HCT116 (cell line): ENCODE results near the gene GDF10. TPM values are rescaled to one million over a fixed set of nuclear protein-coding genes. Genes with fewer than 3 reads are reported as not detected.

ENCODE experiments used
- ATAC-seq: fragments of 200-7000 bp; cut with Tn5 transposase; 2 replicates; pipeline ENCODE4 v1.9.1; 2020; ENCODE audit warnings: mild to moderate bottlenecking, moderate library complexity
- BruUV-seq: library from RNA; stranded (reverse); fragments of 400-500 nt; replicated peaks from 2 replicates; lab custom pipeline; 2021; lab: Mats Ljungman, UMichigan
- CTCF ChIA-PET: fragments of 300-600 bp; sonication (Branson Sonifier 250); formaldehyde crosslinking; loops from one replicate; lab custom pipeline; 2021; ENCODE audit warnings: antibody characterized with exemption; lab: Charles Lee
- POLR2A ChIA-PET: fragments of 300-600, 350-600 bp; sonication (Branson Sonifier 250); formaldehyde crosslinking; loops from one replicate; lab custom pipeline; 2021; ENCODE audit warnings: antibody characterized with exemption; lab: Charles Lee
- RAD21 ChIA-PET, 2 experiments: fragments of 300-600 bp; sonication (Branson Sonifier 250); formaldehyde crosslinking; loops; one replicate each; lab custom pipeline; 2023; ENCODE audit warnings: low total read pairs in 2 of 2; ENCODE audit not compliant: uncharacterized antibody in 2 of 2, unreplicated experiment in 2 of 2, low non-redundant PET in 1 of 2; lab: Charles Lee
- DNase-seq: peaks from one replicate; pipeline ENCODE4 v3.0.0-alpha.2; 2010; ENCODE audit warnings: low read depth, low spot score
- H2AFZ ChIP-seq: fragments of 200-600 bp; shearing (Covaris generic), sonication (generic); 2 replicates; pipeline ENCODE4 v1.6.1; 2017; ENCODE audit warnings: low read depth, mixed run types, mixed read lengths, antibody characterized with exemption, low read length; ENCODE audit not compliant: poor library complexity, severe bottlenecking
- H3K27ac ChIP-seq: 2 replicates; pipeline ENCODE4 v1.5.1; 2012; ENCODE audit warnings: low read depth, low read length
- H3K27me3 ChIP-seq: fragments of 200-600 bp; sonication (generic); 2 replicates; pipeline ENCODE4 v1.6.1; 2016; ENCODE audit warnings: mixed run types, low read length, mixed read lengths; ENCODE audit not compliant: insufficient read depth
- H3K36me3 ChIP-seq, 2 experiments: fragments of 200-500 bp in 1 of 2; fragments of 200-600 bp in 1 of 2; sonication (Bioruptor generic) in 1 of 2; sonication (generic) in 1 of 2; 2 replicates each; pipeline versions ENCODE4 v1.5.1 to v1.6.1; 2014 to 2016; ENCODE audit warnings: low read length in 2 of 2, inconsistent platforms in 1 of 2, mixed read lengths in 1 of 2, mixed run types in 1 of 2; ENCODE audit not compliant: insufficient read depth in 2 of 2, control insufficient read depth in 1 of 2
- H3K4me1 ChIP-seq, 2 experiments: fragments of 200-600 bp in 1 of 2; sonication (generic) in 1 of 2; 2 replicates each; pipeline versions ENCODE4 v1.5.1 to v1.6.1; 2012 to 2017; ENCODE audit warnings: low read length in 2 of 2, inconsistent platforms in 1 of 2, mild to moderate bottlenecking in 1 of 2, mixed read lengths in 1 of 2, mixed run types in 1 of 2, moderate library complexity in 1 of 2; ENCODE audit not compliant: insufficient read depth in 2 of 2, control insufficient read depth in 1 of 2
- H3K4me2 ChIP-seq: fragments of 200-600 bp; sonication (generic); 2 replicates; pipeline ENCODE4 v1.6.1; 2017; ENCODE audit warnings: mixed run types, low read length, mixed read lengths
- H3K4me3 ChIP-seq, 2 experiments: fragments of 200-600 bp in 1 of 2; sonication (generic) in 1 of 2; replicated peaks in 1 of 2; 2 replicates each; pipeline ENCODE4 v1.5.1; 2011 to 2016; ENCODE audit warnings: low read length in 2 of 2, control low read depth in 1 of 2, low read depth in 1 of 2, mild to moderate bottlenecking in 1 of 2, mixed read lengths in 1 of 2, mixed run types in 1 of 2
- H3K79me2 ChIP-seq: fragments of 200-600 bp; sonication (generic); 2 replicates; pipeline ENCODE4 v1.6.1; 2017; ENCODE audit warnings: mild to moderate bottlenecking, mixed run types, low read length, moderate library complexity, mixed read lengths; ENCODE audit not compliant: insufficient read depth
- H3K9ac ChIP-seq: fragments of 200-600 bp; sonication (generic); 2 replicates; pipeline ENCODE4 v1.6.1; 2016; ENCODE audit warnings: low read length, mixed read lengths
- H3K9me2 ChIP-seq: fragments of 200-600 bp; sonication (generic), shearing (Covaris generic); 2 replicates; pipeline ENCODE4 v1.6.1; 2017; ENCODE audit warnings: mixed run types, mild to moderate bottlenecking, moderate library complexity; ENCODE audit not compliant: insufficient read depth
- H3K9me3 ChIP-seq, 2 experiments: fragments of 200-500 bp in 1 of 2; fragments of 200-600 bp in 1 of 2; sonication (Bioruptor generic) in 1 of 2; sonication (generic) in 1 of 2; 2 replicates each; pipeline ENCODE4 v1.6.1; 2014 to 2017; ENCODE audit warnings: low read length in 2 of 2, mixed read lengths in 2 of 2, inconsistent platforms in 1 of 2, low read depth in 1 of 2, mild to moderate bottlenecking in 1 of 2, mixed run types in 1 of 2, moderate library complexity in 1 of 2; ENCODE audit not compliant: control insufficient read depth in 1 of 2, insufficient read depth in 1 of 2
- H4K20me1 ChIP-seq: fragments of 200-600 bp; sonication (generic), shearing (Covaris generic); 2 replicates; pipeline ENCODE4 v1.6.1; 2017; ENCODE audit warnings: mixed run types, mild to moderate bottlenecking, moderate library complexity; ENCODE audit not compliant: insufficient read depth
- CEBPB ChIP-seq: IDR thresholded peaks from 2 replicates; pipeline ENCODE4 v1.6.1; 2012; ENCODE audit warnings: low read depth
- RAD21 ChIP-seq: IDR thresholded peaks from 2 replicates; pipeline ENCODE4 v1.6.1; 2012; ENCODE audit warnings: low read depth, mild to moderate bottlenecking
- SIN3A ChIP-seq: IDR thresholded peaks from 2 replicates; pipeline ENCODE4 v1.6.1; 2012; ENCODE audit warnings: low read depth
- intact Hi-C: fragments of 100-400 bp; cut with micrococcal nuclease; formaldehyde crosslinking; loops from 2 replicates; pipeline ENCODE4 v1.10.0; 2022
- total RNA-seq: library from RNA; stranded (reverse); gene quantifications from one replicate; pipeline ENCODE4 v1.2.1, GENCODE V29; 2021; ENCODE audit not compliant: unreplicated experiment
- TF ChIP-seq, protein P1 (sequence below): IDR thresholded peaks from 2 replicates; pipeline ENCODE4 v1.6.1; 2012; ENCODE audit warnings: low read depth
- TF ChIP-seq, protein P2 (sequence below), 3 experiments: fragments of 200-600 bp in 1 of 3; sonication (generic) in 1 of 3; IDR thresholded peaks in 2 of 3; conservative IDR thresholded peaks in 1 of 3; 2 replicates each; pipeline ENCODE4 v1.5.1; 2012 to 2017; ENCODE audit warnings: low read depth in 2 of 3, low read length in 2 of 3, antibody characterized with exemption in 1 of 3, borderline replicate concordance in 1 of 3, control low read depth in 1 of 3, mild to moderate bottlenecking in 1 of 3, mixed read lengths in 1 of 3, mixed run types in 1 of 3, moderate library complexity in 1 of 3; ENCODE audit not compliant: insufficient read depth in 1 of 3
- TF ChIP-seq, protein P3 (sequence below): IDR thresholded peaks from 2 replicates; pipeline ENCODE4 v1.6.1; 2012

The GDF10 gene
- total RNA-seq, 1 experiment from 2014 or later, result not detected

DNA sequence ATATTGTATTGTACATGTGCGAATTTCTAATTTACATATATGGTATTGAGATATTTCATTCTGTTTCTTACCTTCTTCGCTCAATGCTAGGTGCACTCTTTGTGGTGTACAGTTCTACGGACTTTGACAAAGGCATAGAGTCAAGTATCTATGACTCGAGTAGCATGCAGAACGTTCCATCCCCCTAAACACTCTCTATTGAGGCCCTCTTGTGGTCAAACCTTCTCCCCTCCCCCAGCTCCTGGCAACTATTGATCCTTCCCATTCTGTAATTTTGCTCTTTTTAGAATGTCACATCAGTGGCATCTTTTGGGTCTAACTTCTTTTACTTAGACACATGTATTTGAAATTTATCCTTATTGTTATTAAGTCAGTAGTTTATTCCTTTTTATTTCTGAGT is 30.7 kb upstream of the GDF10 start:
- Histone ChIP-seq H4K20me1 (no peaks in the 10 kb centered on the region), H3K4me2 (no peak overlapping the region), H3K9me3 (no peaks in the 10 kb centered on the region; a peak in 1 of 4 replicates), H2AFZ (no peak overlapping the region), H3K9me2 (no peaks in the 10 kb centered on the region), H3K79me2 (no peaks in the 10 kb centered on the region), H3K4me1 (peaks cover 0 to 8% of the 10 kb centered on the region in 2 experiments; a peak in 1 of 4 replicates), H3K9ac (no peak overlapping the region), H3K36me3 (no peaks in the 10 kb centered on the region), H3K27me3 (no peaks in the 10 kb centered on the region), H3K27ac (no peak overlapping the region), H3K4me3 (no peak overlapping the region)
- DNase-seq, result no peak
- RAD21 ChIA-PET, result interaction anchor here in 1 of 2 experiments (1.0 kb wide), 1 partner anchor 245 kb away, joined by 3 read pairs; no protein-coding TSS in a partner anchor
- CTCF ChIA-PET, result interaction anchor here (2.0 kb wide), 1 partner anchor 221 kb away, joined by 6 read pairs; no protein-coding TSS in a partner anchor
- peak; percentile 50 for ATAC-seq
- TF ChIP-seq, protein P1, sequence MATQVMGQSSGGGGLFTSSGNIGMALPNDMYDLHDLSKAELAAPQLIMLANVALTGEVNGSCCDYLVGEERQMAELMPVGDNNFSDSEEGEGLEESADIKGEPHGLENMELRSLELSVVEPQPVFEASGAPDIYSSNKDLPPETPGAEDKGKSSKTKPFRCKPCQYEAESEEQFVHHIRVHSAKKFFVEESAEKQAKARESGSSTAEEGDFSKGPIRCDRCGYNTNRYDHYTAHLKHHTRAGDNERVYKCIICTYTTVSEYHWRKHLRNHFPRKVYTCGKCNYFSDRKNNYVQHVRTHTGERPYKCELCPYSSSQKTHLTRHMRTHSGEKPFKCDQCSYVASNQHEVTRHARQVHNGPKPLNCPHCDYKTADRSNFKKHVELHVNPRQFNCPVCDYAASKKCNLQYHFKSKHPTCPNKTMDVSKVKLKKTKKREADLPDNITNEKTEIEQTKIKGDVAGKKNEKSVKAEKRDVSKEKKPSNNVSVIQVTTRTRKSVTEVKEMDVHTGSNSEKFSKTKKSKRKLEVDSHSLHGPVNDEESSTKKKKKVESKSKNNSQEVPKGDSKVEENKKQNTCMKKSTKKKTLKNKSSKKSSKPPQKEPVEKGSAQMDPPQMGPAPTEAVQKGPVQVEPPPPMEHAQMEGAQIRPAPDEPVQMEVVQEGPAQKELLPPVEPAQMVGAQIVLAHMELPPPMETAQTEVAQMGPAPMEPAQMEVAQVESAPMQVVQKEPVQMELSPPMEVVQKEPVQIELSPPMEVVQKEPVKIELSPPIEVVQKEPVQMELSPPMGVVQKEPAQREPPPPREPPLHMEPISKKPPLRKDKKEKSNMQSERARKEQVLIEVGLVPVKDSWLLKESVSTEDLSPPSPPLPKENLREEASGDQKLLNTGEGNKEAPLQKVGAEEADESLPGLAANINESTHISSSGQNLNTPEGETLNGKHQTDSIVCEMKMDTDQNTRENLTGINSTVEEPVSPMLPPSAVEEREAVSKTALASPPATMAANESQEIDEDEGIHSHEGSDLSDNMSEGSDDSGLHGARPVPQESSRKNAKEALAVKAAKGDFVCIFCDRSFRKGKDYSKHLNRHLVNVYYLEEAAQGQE, result no peak
- TF ChIP-seq, protein P2, sequence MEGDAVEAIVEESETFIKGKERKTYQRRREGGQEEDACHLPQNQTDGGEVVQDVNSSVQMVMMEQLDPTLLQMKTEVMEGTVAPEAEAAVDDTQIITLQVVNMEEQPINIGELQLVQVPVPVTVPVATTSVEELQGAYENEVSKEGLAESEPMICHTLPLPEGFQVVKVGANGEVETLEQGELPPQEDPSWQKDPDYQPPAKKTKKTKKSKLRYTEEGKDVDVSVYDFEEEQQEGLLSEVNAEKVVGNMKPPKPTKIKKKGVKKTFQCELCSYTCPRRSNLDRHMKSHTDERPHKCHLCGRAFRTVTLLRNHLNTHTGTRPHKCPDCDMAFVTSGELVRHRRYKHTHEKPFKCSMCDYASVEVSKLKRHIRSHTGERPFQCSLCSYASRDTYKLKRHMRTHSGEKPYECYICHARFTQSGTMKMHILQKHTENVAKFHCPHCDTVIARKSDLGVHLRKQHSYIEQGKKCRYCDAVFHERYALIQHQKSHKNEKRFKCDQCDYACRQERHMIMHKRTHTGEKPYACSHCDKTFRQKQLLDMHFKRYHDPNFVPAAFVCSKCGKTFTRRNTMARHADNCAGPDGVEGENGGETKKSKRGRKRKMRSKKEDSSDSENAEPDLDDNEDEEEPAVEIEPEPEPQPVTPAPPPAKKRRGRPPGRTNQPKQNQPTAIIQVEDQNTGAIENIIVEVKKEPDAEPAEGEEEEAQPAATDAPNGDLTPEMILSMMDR (IDR thresholded peaks at IDR 0.05 in 2 of 3, conservative IDR thresholded peaks at IDR 0.05 in 1 of 3; ENCODE audit: borderline replicate concordance in 1 of 3, insufficient read depth in 1 of 3, low read depth in 2 of 3, low read length in 2 of 3), result peak in 2 of 3 experiments; percentile 33 to 37; a peak in 2 of 6 replicates
- TF ChIP-seq, protein P3, sequence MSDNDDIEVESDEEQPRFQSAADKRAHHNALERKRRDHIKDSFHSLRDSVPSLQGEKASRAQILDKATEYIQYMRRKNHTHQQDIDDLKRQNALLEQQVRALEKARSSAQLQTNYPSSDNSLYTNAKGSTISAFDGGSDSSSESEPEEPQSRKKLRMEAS, result no peak
- TF ChIP-seq SIN3A, result no peak
- no peak for TF ChIP-seq CEBPB
- peak; percentile 37 for TF ChIP-seq RAD21
- intact Hi-C loops, result no loop called here
- POLR2A ChIA-PET, result no interaction called here
- no TSS peak for BruUV-seq
